Upper lobe of left lung (tissue), 4 donors: ENCODE results near the gene AOX1.

Experiments used
- EP300 ChIP-seq, 4 donors: sonication (generic); formaldehyde crosslinking; IDR thresholded peaks; one replicate each; pipeline ENCODE4 v1.5.1; 2017; ENCODE audit warnings: antibody characterized with exemption in 4 of 4, control low read depth in 2 of 4
- POLR2A ChIP-seq, 4 donors: fragments of 450-650 bp; IDR thresholded peaks; one replicate each; pipeline ENCODE4 v1.5.1; 2016 to 2017; ENCODE audit warnings: antibody characterized with exemption in 4 of 4, mild to moderate bottlenecking in 2 of 4
- POLR2AphosphoS5 ChIP-seq, 2 donors: sonication (generic); formaldehyde crosslinking; IDR thresholded peaks; one replicate each; pipeline ENCODE4 v1.5.1; 2017; ENCODE audit warnings: antibody characterized with exemption in 2 of 2
- TF ChIP-seq, protein P1 (sequence below), 6 experiments: fragments of 450-650 bp in 4 of 6; fragments of 200-600 bp in 2 of 6; sonication (generic) in 2 of 6; IDR thresholded peaks; one replicate each; pipeline ENCODE4 v1.5.1; 2016 to 2019; ENCODE audit warnings: antibody characterized with exemption in 6 of 6

DNA sequence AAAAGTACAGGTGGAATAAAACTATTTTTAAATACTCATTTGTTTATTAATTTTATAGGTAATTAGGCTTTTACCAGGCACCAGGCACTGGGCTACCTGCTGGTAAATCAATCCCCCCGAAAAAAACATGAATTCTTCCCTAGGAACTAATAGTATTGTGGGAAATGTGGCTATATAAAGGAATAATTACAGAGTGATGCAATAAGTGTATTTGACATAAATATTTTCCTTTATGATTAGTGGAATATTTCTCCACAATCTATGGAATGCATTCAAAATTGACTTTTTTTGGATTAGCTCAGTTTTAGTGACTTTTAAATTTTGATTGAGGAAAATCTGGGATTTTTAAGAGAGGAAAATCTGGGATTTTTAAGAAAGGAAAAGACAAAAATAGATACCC is 116.2 kb downstream of the AOX1 start:
- TF ChIP-seq, protein P1, sequence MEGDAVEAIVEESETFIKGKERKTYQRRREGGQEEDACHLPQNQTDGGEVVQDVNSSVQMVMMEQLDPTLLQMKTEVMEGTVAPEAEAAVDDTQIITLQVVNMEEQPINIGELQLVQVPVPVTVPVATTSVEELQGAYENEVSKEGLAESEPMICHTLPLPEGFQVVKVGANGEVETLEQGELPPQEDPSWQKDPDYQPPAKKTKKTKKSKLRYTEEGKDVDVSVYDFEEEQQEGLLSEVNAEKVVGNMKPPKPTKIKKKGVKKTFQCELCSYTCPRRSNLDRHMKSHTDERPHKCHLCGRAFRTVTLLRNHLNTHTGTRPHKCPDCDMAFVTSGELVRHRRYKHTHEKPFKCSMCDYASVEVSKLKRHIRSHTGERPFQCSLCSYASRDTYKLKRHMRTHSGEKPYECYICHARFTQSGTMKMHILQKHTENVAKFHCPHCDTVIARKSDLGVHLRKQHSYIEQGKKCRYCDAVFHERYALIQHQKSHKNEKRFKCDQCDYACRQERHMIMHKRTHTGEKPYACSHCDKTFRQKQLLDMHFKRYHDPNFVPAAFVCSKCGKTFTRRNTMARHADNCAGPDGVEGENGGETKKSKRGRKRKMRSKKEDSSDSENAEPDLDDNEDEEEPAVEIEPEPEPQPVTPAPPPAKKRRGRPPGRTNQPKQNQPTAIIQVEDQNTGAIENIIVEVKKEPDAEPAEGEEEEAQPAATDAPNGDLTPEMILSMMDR (IDR thresholded peaks at IDR 0.05) = no peak
- TF ChIP-seq EP300 (IDR thresholded peaks at IDR 0.05) (no peak), POLR2A (IDR thresholded peaks at IDR 0.05) (no peak), POLR2AphosphoS5 (IDR thresholded peaks at IDR 0.05) (no peak)
